ENCODE measurements around the gene HSD17B11.
"Not testable (repeated sequence)": the region's sequence is repeated elsewhere in the genome, so short reads cannot be mapped to it uniquely, and the experiment has no call there.

The HSD17B11 gene

DNA sequence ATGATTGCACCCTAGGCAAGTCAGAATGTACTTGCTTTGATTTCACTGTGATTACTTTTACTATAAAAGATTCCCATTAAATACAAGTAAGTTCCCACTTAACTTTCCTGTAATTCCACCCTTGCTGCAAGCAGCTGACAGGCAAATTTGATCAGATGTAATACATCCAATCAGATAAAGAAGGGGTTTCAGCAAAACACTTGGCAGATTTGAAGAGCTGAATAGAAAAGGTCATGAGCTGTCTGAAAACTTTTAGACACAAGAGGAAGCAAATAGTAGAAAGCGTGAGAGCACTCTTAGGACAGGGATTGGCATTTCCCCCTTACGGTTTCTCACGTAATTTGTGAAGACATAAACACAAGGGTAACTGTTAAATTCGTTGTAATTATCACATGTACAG, 91.1 kb downstream of the HSD17B11 start:
- DNase-seq, result no peak

GRCh38 chr4:87298362-87298761, 92.6 kb downstream of the HSD17B11 start:
- DNase-seq, result no peak

DNA sequence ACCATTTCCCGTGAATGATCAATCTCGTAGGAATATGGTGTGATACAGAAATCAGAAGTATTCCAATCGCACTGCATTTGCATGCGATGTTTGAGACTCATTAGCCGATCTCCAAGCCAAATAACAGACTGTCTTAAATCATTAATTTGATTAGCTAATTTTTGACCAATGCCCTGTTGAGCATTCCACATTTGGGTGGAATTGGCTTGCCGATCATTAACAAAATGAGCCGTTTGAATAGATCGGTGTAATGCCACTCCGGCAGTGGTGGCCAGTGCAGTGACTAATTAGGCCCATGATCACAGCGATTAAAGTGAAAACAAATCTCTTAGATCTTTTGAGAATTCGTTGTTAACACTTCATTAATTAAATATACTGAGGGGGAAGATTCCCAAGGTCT, 96.1 kb downstream of the HSD17B11 start:
- not testable (repeated sequence) for DNase-seq

DNA sequence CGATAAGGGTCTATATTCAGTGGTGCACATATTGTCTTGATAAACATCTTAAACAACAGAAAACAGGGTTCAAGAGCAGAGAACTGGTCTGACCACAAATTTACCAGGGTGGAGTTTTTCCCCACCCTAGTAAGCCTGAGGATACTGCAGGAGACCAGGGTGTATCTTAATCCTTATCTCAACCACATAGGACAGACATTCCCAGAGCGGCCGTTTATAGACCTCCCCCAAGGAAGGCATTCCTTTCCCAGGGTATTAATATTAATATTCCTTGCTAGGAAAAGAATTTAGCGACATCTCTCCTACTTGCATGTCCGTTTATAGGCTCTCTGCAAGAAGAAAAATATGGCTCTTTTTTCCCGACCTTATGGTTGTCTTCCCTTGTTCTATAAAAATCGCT, 97.1 kb downstream of the HSD17B11 start:
- not testable (repeated sequence) for DNase-seq

DNA sequence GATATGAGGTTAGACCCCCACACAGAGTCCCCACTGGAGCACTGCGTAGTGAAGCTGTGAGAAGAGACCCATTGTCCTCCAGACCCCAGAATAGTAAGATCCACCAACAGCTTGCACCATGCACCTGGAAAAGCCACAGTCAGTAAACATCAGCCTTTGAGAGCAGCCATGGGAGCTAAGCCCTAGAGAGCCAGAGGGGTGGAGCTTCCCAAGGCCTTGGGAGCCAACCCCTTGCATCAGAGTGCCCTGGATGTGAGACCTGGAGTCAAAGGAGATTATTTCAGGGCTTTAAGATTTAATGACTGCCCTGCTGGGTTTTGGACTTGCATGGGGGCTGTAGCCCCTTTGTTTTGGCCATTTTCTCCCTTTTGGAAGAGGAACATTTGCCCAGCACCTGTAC, 104.0 kb downstream of the HSD17B11 start:
- DNase-seq, result no peak
